ENCODE measurements around the gene MTRF1. TPM values are rescaled to one million over a fixed set of nuclear protein-coding genes. Genes with fewer than 3 reads are reported as not detected.
A peak's percentile ranks its signal among the peaks of the same experiment; 100 is the strongest.

MTRF1 gene
- total RNA-seq, 4 donors from 2014 or later = 11.3 to 14.0 (median 12.2) TPM

DNA sequence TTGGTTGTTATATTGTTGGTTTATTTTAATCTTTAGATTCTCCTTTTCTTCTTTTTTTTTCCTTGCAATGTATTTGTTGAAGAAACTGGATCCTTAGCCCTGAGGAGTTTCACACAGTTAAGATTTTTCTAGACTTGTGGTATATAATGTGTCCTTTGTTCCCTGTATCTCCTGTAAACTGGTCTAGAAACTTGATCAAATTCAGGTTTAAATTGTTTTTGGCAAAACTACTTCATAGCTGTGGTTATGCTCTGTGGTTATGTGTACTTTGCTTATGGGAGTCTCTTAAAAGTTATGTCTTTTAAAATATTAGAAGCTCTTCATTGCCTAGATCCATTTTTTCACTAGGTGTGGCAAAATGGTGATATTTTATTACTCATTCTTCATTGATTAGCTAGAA is 3.7 kb upstream of the MTRF1 start:
- DNase-seq = no peak
- Histone ChIP-seq H3K4me3 (no peak overlapping the region), H3K27me3 (no peaks in the 10 kb centered on the region), H3K36me3 (no peaks in the 10 kb centered on the region), H3K27ac (no peak overlapping the region), H3K4me1 (peaks cover 4 to 13% (median 4%) of the 10 kb centered on the region in 3 donors), H3K9me3 (peaks cover 0 to 23% (median 8%) of the 10 kb centered on the region in 3 donors)
- intact Hi-C loops (cut with DNase I) = no loop called here
- TF ChIP-seq CTCF (IDR thresholded peaks at IDR 0.05) (no peak), POLR2A (IDR thresholded peaks at IDR 0.05) (no peak)

DNA sequence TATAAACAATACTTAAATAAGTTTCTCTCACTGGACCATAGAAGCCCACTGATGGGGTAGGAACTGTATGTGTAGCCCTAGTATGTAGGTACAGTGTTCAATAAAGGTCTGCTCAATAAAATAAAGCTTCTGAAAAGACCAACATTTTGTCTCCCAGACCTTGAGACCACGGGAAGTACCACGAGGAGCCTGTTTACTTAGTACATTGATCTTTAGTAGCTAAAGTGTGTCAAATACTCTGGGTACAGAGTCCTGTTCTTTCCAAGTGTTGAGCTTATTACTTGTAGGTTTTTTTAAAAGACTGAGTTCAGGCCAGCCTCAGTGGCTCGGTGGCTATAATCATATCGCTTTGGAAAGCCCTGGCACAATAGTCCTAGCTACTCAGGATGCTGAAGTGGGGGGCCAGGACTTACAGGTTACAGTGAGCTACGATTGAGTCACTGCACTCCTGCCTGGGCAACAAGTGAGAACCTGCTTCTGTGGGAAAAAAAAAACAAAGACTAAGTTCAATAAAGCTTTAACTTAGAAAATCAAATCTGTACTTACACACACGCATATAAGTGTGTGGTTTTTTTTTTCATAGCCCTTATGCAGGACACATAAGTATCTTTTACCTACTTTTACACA is 3.4 kb downstream of the MTRF1 start:
- H3K9me3 ChIP-seq = no peaks in the 10 kb centered on the region
- peaks cover 0 to 50% (median 0%) of the 10 kb centered on the region in 3 donors for H3K36me3 ChIP-seq
- 46 to 67% methylated on average over 6 of the region's 6 CpGs for WGBS, 2 donors
- H3K27ac ChIP-seq = peak overlapping the region in 2 of 4 donors; percentile 13 to 22
- DNase-seq = no peak
- intact Hi-C loops (cut with DNase I) = no loop called here
- peaks cover 4 to 18% (median 7%) of the 10 kb centered on the region in 3 donors for H3K4me1 ChIP-seq
- no peak overlapping the region for H3K4me3 ChIP-seq
- H3K27me3 ChIP-seq = no peaks in the 10 kb centered on the region
- TF ChIP-seq CTCF (IDR thresholded peaks at IDR 0.05) (no peak), POLR2A (IDR thresholded peaks at IDR 0.05) (no peak)

GRCh38 chr13:41257535-41257934 is 5.8 kb downstream of the MTRF1 start:
- peaks cover 0 to 8% (median 5%) of the 10 kb centered on the region in 3 donors for H3K4me1 ChIP-seq
- no peak for DNase-seq
- peaks cover 0 to 73% (median 0%) of the 10 kb centered on the region in 3 donors for H3K36me3 ChIP-seq
- TF ChIP-seq POLR2A (IDR thresholded peaks at IDR 0.05) (no peak), CTCF (IDR thresholded peaks at IDR 0.05) (no peak)
- H3K4me3 ChIP-seq = no peak overlapping the region
- intact Hi-C loops (cut with DNase I) = no loop called here
- H3K27me3 ChIP-seq = no peaks in the 10 kb centered on the region
- no peaks in the 10 kb centered on the region for H3K9me3 ChIP-seq
- no peak overlapping the region for H3K27ac ChIP-seq

DNA sequence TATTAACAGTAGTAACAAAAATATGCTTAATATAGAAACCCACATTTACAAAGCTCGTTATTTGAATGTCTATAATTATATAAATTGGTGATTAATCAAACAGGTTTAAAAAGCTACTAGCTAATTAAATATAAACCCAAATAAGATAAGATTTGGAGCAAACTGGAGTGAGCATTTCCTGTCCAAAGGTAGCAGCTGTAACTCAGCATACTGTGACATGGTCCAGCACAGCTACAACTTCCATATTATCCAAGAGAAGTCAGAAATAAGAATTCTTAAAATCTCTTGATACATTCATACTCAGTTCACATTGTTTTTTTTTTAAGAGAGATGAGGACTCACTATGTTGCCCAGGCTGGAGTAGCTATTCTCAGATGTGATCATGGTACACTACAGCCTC is 8.5 kb downstream of the MTRF1 start:
- Histone ChIP-seq H3K9me3 (no peaks in the 10 kb centered on the region), H3K36me3 (peaks cover 0 to 83% (median 0%) of the 10 kb centered on the region in 3 donors), H3K4me1 (peaks cover 0 to 4% (median 0%) of the 10 kb centered on the region in 3 donors), H3K27me3 (no peaks in the 10 kb centered on the region), H3K27ac (no peak overlapping the region), H3K4me3 (no peak overlapping the region)
- 83 to 96% methylated on average over 1 of the region's 1 CpG for WGBS, 2 donors
- TF ChIP-seq CTCF (IDR thresholded peaks at IDR 0.05) (no peak), POLR2A (IDR thresholded peaks at IDR 0.05) (no peak)
- DNase-seq = no peak
- intact Hi-C loops (cut with DNase I) = no loop called here

- intact Hi-C loops (cut with DNase I) = no loop called here
- TF ChIP-seq CTCF (IDR thresholded peaks at IDR 0.05) = no peak
- TF ChIP-seq POLR2A (IDR thresholded peaks at IDR 0.05) = no peak
Observed at GRCh38 chr13:41250993-41251392, 12.4 kb downstream of the MTRF1 start.

More at GRCh38 chr13:41250993-41251392, 12.4 kb downstream of the MTRF1 start:
- Histone ChIP-seq H3K27ac (no peak overlapping the region), H3K4me3 (no peak overlapping the region), H3K27me3 (no peaks in the 10 kb centered on the region), H3K9me3 (no peaks in the 10 kb centered on the region), H3K4me1 (no peaks in the 10 kb centered on the region), H3K36me3 (peaks cover 0 to 86% (median 0%) of the 10 kb centered on the region in 3 donors)
- DNase-seq = no peak
